Tibial nerve (tissue), 3 donors: ENCODE data around the gene B3GALT2.

Experiments used
- CTCF ChIP-seq, 5 experiments: fragments of 200-600 bp in 3 of 5; fragments of 450-650 bp in 2 of 5; sonication (generic) in 3 of 5; IDR thresholded peaks; one replicate each; pipeline ENCODE4 v1.5.1; 2016 to 2019; ENCODE audit warnings: antibody characterized with exemption in 5 of 5, mild to moderate bottlenecking in 3 of 5, moderate library complexity in 2 of 5
- POLR2A ChIP-seq, 2 donors: fragments of 450-650 bp; IDR thresholded peaks; one replicate each; pipeline ENCODE4 v1.6.1; 2017; ENCODE audit warnings: antibody characterized with exemption in 2 of 2, mild to moderate bottlenecking in 2 of 2, moderate library complexity in 2 of 2

DNA sequence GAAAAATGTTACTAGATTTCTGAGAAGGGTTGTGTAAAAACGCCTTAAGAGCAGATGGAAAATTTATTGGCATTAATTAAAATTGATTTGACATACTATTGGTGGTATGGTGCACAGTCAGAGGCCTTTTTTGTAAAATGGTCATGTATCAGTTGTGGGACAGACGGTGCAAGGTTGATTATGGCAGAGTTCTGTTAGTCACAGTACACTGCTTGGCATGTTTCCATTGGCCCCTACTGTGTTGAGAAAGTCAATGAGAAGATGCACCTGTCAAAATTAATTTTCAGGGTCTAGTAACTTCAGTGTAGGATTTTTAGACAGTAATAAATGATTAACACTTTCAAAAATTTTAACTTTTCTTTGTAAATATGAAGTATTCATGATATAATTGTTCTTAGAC, 4.4 kb downstream of the B3GALT2 start:
- TF ChIP-seq CTCF (IDR thresholded peaks at IDR 0.05) = no peak
- TF ChIP-seq POLR2A (IDR thresholded peaks at IDR 0.05) = no peak
